NCI-H2107 treated with DMSO at 0.1 percent for 48 hours (cell line): ENCODE results near the gene TMEM200C.
"Not testable (repeated sequence)": the region's sequence is repeated elsewhere in the genome, so short reads cannot be mapped to it uniquely, and the experiment has no call there.

ENCODE experiments used
- DNase-seq: peaks from one replicate; lab custom pipeline; 2025; ENCODE audit not compliant: unreplicated experiment; lab: John Stamatoyannopoulos, UW

The TMEM200C gene

DNA sequence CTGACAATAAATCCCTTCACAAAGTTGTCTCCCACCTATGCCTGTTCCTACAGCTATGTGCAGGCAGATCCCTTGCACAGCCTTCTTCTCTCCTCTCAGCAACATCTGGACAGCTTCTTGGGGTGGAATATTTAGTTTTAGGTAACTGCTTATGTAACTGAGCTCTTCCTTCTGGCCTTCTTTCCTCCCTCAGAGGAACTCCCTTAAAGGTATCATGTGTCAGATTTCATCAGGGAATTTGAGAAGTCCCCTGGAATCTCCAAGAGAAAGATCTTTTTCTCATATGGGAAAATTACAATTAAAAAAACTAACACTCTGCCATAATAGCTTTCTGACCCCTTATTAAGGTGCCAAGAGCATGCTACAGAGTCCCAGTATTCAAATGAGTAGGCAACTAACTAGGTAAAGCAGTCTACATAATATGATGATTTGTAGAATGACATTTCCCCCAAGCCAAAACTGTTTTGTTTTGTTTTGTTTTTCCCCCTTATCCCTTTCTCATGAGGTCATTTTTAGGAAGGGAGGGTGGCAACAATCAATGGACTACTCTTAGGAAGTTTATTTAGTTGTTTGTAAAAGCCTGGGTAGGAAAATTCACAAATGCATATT is 2.4 kb downstream of the TMEM200C start:
- no peak for DNase-seq

DNA sequence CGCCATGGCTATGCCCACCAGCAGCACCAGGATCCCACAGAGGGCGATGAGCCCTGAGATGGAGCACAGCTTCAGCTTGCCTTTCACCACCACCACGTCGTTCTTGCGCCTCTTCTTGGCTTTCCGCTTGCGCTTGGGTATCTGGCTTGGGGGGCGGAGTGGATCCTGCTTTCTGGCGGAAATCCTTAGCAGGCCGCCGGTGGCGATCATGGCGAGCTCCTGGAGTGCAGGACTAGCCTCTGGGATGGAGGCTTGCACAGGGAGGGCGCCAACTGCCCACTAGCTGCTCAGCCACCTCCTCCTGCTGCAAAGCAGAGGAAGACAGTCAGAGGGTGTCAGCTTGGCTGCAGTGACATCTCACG is 3.5 kb downstream of the TMEM200C start:
- DNase-seq, result no peak

DNA sequence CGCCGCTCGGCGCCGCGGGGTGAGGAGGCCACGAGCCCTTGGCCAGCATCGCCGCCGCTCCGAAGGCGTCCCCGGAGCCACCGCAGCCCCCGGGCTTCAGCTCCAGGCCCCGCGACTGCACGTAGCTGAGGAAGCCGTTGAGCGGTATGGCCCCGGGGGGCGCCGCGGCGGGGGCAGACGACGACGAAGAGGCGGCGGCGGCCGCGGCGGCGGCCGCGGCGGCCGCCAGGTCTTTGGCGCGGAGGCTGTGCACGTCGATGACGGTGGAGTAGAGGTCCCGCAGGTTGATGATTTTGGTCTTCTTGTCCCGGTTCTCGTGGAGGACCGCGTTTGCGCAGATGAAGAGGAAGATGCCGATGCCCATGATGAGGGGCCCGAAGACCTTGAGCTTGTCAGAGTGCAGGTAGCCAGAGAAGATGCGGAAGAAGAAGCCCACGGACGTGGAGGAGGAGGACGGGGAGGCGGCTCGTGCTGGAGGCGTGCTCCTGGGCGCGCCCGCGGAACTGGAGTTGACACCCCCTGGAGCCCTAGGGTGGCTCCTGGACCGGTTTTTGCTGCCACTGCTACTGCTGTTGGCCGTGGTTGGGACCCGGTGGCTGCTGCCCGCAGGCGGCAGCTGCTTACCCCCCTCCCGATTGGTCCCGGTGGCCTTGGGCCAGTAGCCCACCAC is 4.0 kb downstream of the TMEM200C start:
- no peak for DNase-seq

DNA sequence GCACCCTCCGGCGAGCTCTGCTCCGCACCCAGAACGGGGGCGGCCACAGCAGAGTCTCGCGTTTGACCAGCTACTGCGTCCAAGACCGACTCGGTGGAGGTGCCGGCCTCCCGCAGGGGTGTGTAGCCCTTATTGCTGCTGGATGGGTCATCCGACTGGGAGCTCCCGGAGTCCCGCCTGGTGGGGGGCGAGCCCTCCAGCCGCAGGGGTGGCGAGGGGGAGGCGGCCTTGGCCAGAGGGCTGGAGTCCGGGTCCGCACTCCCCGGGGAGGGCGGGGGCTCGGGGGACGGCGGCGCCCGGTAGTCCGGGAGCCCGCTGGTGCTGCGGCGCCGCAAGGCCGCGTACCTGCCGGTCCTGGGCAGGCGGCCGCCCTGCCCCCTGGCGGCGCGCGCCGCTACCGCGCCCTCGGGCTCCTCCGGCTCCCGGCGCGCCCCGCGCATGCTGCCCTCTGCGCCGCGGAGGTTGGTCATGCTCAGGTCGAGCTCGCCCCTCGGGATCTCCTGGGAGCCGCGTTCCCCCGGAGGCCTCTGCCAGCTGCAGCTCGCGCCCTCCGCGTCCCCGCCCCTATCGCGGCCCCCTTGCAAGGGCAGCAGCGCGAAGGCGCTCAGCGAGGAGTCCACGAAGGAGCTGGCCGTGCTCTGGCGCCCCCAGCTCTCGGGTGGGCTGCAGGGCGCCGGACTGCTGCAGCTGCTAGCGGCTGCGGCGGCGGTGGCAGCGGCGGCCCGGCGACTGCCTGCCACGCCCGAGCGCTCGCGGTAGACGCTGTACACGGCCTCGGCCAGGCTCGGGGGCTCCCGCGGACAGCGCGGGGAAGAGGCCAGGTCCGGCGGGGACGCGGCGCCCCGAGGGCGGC is 4.8 kb downstream of the TMEM200C start:
- no peak for DNase-seq

DNA sequence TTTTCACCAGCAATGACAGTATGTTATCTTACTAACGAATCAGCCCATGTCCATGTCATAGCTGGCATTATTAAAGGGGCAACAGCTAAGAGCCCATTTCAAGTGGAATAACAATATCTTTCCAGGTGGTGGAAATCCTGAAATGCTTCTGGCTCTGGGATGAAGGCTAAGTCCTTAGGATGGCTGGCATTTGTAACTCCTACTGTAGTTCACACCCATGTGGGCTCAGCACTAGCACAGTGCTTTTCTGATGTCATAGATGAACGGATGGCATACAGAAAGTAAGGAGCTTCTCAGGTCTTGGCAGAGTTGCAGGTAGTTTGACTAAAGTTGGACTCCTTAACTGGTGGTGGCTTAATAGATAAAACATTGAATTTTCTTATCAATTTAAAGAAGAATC is 10.0 kb downstream of the TMEM200C start:
- no peak for DNase-seq

DNA sequence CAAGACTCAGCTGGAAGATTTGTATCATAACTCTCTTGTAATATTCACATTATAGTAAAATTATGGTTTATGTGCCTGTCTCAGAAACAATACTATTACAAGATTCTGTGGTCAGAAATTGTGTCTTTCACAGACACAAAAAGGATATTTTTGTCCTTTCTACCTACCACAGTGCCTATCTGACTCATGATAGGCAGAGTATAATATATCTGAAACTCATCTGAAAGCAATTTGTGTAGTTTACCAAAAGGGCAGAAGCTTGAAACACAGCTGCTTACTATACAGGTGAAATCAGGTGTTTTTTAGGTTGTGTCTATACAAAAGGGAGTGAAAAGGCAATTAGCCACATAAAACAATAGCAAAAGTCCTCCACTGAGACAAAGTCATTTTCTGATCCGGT is 10.9 kb downstream of the TMEM200C start:
- no peak for DNase-seq

DNA sequence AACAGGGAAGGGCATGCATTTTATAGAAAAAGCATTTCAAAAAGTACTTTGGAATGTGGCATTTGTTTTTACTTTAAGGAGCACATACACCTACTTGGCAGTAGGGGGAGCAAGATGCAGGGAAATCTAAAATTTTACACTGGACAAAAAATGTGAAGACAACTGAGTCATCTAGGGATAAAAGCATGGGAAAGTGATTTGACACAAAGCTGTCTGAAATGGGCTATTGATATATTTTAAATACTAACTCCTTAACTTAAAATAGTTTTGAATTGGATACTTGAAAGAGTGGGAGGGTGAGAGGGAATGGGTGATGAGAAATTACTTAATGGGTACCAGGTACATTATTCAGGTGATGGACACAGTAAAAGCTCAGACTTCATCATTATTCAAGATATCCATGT is 15.8 kb downstream of the TMEM200C start:
- peak; percentile 25 for DNase-seq

DNA sequence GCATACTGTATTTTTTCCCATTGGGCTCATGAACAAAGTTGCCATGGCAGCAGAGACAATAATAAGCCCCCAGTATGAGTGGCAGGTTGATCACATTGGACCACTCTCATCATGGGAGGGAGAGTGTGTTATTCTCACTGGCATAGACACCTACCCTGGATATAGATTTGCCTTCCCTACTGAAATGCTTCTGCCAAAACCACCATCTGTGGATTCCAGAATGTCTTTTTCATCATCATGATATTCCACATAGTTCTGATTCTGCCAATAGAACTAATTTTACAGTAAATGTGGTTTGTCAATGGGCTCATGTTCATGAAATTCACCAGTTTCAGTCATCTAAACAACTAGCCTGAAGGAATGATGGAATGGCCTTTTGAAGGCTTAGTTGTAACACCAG is 18.4 kb downstream of the TMEM200C start:
- DNase-seq, result no peak

DNA sequence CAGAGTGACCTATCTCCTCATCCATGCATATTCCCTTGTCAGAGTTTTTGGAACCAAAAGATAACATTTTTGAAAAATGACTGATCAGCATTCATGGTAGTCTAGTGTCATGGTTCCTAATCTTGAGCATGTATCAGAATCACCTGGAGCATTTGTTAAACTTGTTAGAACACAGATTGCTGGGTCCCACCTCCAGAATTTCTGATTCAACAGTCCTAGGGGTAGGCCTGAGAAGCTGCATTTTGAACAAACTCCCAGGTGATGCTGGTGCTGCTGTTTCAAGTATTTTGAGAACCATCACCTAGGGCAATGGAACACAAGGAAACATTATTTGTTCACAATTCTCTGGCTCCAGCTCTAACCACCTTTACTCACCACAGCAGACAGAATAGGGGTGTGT is 21.0 kb downstream of the TMEM200C start:
- DNase-seq, result no peak

DNA sequence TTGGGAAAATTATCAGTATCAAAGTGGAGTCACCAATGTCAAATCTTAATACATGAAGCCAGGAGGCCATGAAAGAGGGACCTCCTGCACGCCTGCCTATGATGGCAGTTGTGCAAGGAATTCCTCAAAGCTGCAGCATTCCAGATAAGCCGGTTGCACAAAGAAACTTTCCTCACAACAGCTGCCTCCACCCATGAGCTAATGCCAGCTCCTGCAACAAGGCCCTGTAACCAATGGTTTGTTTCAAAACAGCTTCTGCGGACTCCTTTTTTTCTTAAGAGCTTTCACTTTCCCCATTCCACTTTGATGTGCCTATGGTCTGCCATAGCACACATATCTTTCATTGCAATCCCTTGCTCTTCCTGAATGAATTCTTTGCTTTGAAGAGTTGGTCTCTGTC is 22.4 kb downstream of the TMEM200C start:
- DNase-seq, result no peak

DNA sequence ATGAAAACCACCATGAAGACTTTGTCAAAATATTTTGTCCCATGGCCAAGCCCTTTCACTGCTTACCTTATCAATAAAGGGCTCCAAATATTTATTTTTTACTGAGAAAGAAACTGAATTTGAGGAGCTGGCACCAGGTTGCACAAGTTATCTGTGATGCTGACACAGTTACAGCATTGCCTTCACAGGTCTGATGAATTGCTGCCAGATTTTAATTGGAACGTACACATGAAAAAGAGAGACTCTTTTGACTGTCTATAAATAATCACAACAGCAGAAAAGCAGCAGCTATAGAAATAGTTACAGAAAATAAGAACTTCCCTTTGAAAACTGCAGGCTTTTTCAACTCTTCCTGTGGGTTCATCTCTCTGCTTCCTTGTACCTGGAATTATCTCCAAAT is 23.9 kb downstream of the TMEM200C start:
- no peak for DNase-seq

DNA sequence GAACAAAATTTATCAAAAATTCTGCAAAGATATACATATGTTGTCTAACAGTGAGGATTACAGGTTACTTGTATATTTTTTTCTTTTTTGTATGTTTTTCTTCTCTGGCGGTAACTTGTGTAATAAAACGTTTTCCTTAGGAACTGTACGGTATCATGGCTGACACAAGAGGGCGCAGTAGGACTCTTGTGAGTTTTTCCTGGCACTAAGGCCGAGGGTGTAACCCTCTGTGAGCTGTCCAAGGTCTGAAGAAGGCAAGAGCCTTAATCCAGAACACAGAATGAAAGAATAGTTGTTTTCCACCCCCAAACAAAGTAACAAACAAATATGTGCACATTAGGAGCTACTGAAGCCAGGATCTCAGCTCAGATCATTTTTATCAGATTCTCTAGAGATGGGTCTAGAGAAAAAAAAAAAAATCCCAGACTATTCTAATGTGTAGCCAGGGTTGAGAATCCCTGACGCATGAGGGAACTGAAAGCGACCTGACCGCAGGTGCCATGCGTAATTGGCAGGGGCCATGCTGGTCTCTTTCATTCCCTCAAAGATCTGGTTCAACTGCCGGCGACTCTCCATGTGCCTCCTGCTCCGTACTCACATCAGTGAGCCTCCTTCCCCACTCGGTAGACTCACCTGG is 27.0 kb downstream of the TMEM200C start:
- DNase-seq, result peak; percentile 20

DNA sequence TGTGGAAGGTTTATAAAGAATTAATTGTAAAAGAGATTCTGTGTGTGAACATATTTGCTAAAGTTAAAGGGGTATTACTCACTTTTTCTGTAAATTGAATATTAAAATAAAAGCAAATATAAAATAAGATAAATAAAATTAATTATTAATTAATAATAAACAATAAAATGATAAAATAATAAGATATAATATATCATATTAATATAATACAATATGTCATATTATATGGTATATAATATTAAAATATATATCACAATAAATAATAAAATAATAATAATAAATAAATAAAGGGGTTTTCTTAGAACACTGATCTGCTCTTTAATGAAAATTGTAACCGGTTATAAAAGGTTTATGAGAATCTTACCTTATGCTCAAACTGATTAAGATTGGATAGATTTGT is 29.8 kb downstream of the TMEM200C start:
- no peak for DNase-seq

DNA sequence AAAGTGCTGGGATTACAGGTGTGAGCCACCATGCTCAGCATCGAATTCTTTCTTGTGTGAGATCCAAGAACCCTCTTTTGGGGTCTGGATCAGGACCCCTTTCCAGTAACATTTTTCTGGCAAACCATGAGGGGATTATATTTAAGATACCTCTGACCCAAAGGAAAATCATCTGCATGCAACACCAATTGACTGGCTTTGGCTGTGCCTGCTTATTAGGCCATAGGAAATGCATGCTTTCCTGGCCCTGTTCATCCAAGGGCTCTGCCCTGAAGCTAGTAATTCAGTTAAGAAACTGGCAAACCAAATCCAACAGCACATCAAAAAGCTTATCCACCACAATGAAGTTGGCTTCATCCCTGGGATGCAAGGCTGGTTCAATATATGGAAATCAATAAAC is 33.2 kb downstream of the TMEM200C start:
- DNase-seq, result not testable (repeated sequence)

DNA sequence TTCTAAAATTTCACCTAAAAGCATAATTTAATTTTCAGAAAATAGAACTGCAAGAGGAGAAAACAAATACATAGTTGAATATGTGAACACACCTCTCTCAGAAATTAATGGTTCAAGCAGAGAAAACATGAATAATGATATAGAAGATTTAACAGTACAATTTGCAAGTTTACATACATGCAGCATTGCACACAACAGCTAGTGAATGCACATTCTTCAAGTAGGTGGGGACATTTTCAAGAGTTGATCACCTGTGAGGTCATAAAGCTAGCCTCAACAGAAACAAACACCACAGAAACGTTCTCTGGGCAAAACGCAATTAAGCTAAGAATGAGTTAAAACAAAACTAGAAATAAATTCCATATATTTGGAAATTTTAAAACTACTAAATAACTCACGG is 38.1 kb downstream of the TMEM200C start:
- no peak for DNase-seq

DNA sequence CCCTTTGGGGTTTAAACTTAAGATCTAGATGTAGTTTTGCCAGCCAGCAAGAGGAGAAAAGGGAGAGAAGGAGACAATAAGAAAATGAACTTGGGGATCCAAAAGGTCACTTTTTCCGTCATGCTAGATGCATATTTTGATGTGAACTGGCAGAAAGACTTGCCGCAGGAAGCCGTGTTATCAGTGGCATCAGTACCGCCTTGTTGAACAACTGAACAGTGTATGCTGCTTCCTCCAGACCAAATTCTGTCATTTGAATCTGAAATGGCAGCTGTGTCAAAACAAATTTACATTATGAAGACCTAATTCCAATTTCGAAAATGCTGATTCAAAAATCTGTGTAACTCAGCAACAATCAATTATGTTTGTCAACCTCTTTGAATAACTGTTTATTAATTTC is 42.1 kb downstream of the TMEM200C start:
- no peak for DNase-seq

DNA sequence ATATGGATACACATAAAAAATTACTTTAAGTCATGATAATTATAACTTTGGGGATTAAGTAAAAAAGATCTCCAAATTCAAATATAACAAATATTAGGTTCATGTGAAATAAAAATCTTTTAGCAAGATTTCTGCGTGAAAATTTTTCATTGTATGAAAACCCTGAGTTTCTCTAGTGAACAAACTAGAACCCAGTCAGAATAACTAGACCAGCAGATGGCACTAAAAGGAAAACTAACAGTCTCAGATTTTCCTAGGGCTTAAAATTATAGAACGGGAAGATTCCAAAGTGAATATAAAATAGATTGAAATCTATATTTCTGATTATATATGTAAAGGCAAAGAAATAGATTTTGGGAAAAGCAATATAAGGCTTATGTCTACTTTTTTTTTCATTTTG is 43.3 kb downstream of the TMEM200C start:
- DNase-seq, result no peak

DNA sequence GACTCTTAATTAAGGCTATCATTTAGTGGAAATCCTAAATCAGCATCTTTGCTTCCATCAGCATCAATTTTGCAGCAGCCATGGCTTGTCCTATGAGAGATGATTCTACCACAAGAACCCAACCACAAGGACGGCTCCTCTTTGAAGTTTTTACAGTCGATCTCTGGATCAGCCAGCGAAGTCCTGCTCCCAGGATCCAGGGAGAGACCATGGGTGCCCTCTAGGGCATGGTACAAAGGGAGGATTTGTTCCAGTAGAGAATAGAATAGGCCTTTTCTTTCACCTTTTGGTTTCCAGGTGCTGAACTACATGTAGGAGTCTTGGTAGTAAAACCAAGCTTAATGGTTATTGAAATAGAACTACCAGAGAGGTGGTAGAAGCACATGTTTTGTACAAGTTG is 52.7 kb downstream of the TMEM200C start:
- DNase-seq, result no peak

DNA sequence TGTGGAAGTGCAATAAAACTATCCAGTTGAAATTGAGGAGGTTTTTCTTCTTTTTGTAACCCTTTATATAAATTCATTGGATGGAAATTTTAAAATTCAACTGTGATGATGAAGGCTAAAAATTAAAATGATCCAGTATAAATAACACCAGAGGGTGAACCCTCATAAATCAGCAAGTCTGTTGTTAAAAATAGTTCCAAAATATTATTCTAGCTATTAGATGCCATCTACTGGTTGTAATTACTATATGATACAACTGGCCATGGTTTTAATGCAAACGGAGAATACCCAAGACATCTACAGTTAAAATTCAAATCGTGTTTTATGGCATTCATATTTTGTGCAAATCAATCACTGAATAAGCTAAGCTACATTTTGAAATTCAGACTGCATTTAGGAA is 53.8 kb downstream of the TMEM200C start:
- peak; percentile 13 for DNase-seq

DNA sequence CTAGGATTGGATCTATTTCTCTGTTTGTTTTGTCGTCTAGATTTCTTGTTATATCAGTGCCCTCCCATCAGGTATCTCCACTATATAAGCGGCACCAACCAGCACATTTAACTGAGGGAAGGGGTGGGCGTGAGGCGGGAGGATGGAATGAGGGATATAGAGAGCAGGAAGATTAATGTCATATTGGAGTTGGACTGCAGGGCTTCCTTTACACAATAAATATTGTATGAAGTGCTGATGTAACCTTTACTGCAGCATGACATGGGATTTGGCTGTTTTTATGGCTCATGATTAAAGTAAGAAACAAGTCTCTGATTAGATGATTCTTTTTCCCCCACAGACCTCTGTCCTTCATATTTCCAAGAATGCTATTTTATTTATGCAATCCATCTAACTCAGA is 54.8 kb downstream of the TMEM200C start:
- DNase-seq, result no peak

DNA sequence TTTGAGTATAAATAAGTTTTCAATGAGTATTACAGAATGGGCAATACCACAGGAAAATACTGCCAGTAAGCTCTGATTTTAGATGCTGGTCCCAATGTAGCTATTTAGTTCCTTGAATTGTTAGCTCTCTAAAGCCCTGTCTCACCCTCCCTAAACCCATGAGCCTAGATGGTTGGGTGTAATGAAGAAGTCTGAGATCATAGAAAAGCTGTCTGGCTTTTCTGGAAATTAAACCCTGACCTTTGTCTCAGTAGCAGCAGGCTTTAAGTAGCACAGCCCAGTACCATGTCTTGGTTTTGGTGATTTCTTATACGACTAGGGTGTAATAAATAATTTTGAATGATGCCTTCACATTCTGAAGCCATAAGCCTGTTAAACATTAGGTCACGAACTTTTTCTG is 55.3 kb downstream of the TMEM200C start:
- no peak for DNase-seq

DNA sequence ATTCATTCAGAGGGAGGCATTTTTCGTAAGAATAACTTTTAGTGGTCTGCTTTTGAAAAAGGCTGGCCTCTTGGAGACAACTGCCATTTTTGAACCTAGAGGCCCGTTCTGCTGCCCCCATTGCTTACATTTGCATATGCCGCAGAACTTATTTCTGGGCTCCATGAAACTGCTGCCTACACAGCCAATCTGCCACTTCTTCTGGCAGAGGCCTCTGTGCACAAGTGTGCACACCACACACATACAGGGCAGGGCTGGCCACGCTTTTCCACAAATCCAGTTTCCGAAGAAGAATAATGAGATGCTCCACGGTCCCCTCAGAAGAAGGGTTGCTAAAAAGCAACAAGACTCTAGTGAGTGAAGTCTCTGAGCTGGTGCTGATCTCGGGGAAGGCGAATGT is 56.2 kb downstream of the TMEM200C start:
- no peak for DNase-seq
